Stimulated activated memory B cell treated with anti-CD40 and anti-IgM and Interleukin-4, amounts not matched to agents 10 μg/mL and 1 μg/mL and 100 μg/mL, for 72 hours (primary cell): ENCODE data around the gene NOP53.
"Not testable (repeated sequence)": the region's sequence is repeated elsewhere in the genome, so short reads cannot be mapped to it uniquely, and the experiment has no call there.

Experiments used
- ATAC-seq: fragments of 150-1000 bp; cut with Tn5 transposase; 2 replicates; pipeline ENCODE4 v1.10.0; 2021
- H3K27ac Mint-ChIP-seq: one replicate; pipeline ENCODE4 v1.8.0; 2022; ENCODE audit warnings: mild to moderate bottlenecking, mixed read lengths
- H3K27me3 Mint-ChIP-seq: one replicate; pipeline ENCODE4 v1.8.0; 2022; ENCODE audit warnings: mixed read lengths
- H3K36me3 Mint-ChIP-seq: one replicate; pipeline ENCODE4 v1.8.0; 2022; ENCODE audit warnings: mixed read lengths
- H3K4me1 Mint-ChIP-seq: one replicate; pipeline ENCODE4 v1.8.0; 2022; ENCODE audit warnings: mixed read lengths
- H3K4me3 Mint-ChIP-seq: one replicate; pipeline ENCODE4 v1.8.0; 2022; ENCODE audit warnings: mild to moderate bottlenecking, moderate library complexity, mixed read lengths
- H3K9me3 Mint-ChIP-seq: one replicate; pipeline ENCODE4 v1.8.0; 2022; ENCODE audit warnings: mixed read lengths

NOP53 gene

GRCh38 chr19:47713046-47714021, 32.0 kb upstream of the NOP53 start, which contains the start of gene EHD2:
TSS of gene EHD2 (plus strand) at chr19:47713422. CDS start at chr19:47716613, 3,191 bp downstream.
- H3K36me3 Mint-ChIP-seq: peaks cover 6% of the 10 kb centered on the region
- peak; percentile 45 for ATAC-seq

GRCh38 chr19:47714339-47714738, 31.0 kb upstream of the NOP53 start:
- Mint-ChIP-seq H3K4me3 (no peak overlapping the region), H3K27ac (no peak overlapping the region), H3K9me3 (peaks cover 7% of the 10 kb centered on the region), H3K4me1 (no peaks in the 10 kb centered on the region), H3K27me3 (peaks cover 74% of the 10 kb centered on the region), H3K36me3 (peaks cover 6% of the 10 kb centered on the region)
- no peak for ATAC-seq

More at GRCh38 chr19:47713046-47714021, 32.0 kb upstream of the NOP53 start, which contains the start of gene EHD2:
- no peaks in the 10 kb centered on the region for H3K4me1 Mint-ChIP-seq
- peaks cover 7% of the 10 kb centered on the region for H3K9me3 Mint-ChIP-seq
- no peak within 1 kb of the TSS for H3K4me3 Mint-ChIP-seq
- no peak within 1 kb of the TSS for H3K27ac Mint-ChIP-seq
- H3K27me3 Mint-ChIP-seq: peaks cover 66% of the 10 kb centered on the region

- H3K27ac Mint-ChIP-seq, H3K36me3 Mint-ChIP-seq, H3K4me3 Mint-ChIP-seq, ATAC-seq, H3K9me3 Mint-ChIP-seq, H3K4me1 Mint-ChIP-seq: not testable (repeated sequence)
- H3K27me3 Mint-ChIP-seq: peaks cover 77% of the 10 kb centered on the region
Measured at GRCh38 chr19:47714855-47715254, 30.5 kb upstream of the NOP53 start.

GRCh38 chr19:47716270-47716937, 28.9 kb upstream of the NOP53 start:
- Mint-ChIP-seq H3K27ac (no peak overlapping the region), H3K27me3 (peaks cover 87% of the 10 kb centered on the region), H3K4me1 (no peaks in the 10 kb centered on the region), H3K9me3 (peaks cover 7% of the 10 kb centered on the region), H3K36me3 (peaks cover 6% of the 10 kb centered on the region), H3K4me3 (no peak overlapping the region)
- no peak for ATAC-seq

GRCh38 chr19:47718415-47719046, 26.8 kb upstream of the NOP53 start:
- peaks cover 78% of the 10 kb centered on the region for H3K27me3 Mint-ChIP-seq
- ATAC-seq, H3K9me3 Mint-ChIP-seq, H3K36me3 Mint-ChIP-seq, H3K4me3 Mint-ChIP-seq, H3K27ac Mint-ChIP-seq, H3K4me1 Mint-ChIP-seq: not testable (repeated sequence)

GRCh38 chr19:47719047-47719859, 26.1 kb upstream of the NOP53 start:
- no peak overlapping the region for H3K27ac Mint-ChIP-seq
- no peaks in the 10 kb centered on the region for H3K4me1 Mint-ChIP-seq
- peak; percentile 46 for ATAC-seq
- H3K9me3 Mint-ChIP-seq: peaks cover under 1% of the 10 kb centered on the region
- peaks cover 75% of the 10 kb centered on the region for H3K27me3 Mint-ChIP-seq
- H3K36me3 Mint-ChIP-seq: no peaks in the 10 kb centered on the region
- H3K4me3 Mint-ChIP-seq: no peak overlapping the region

- H3K4me1 Mint-ChIP-seq: no peaks in the 10 kb centered on the region
- H3K27ac Mint-ChIP-seq: no peak overlapping the region
- H3K36me3 Mint-ChIP-seq: no peaks in the 10 kb centered on the region
- no peak overlapping the region for H3K4me3 Mint-ChIP-seq
- no peak for ATAC-seq
- peaks cover 63% of the 10 kb centered on the region for H3K27me3 Mint-ChIP-seq
- no peaks in the 10 kb centered on the region for H3K9me3 Mint-ChIP-seq
Measured at GRCh38 chr19:47720669-47721422, 24.5 kb upstream of the NOP53 start.

- Mint-ChIP-seq H3K4me3 (no peak overlapping the region), H3K36me3 (no peaks in the 10 kb centered on the region), H3K27ac (no peak overlapping the region), H3K9me3 (no peaks in the 10 kb centered on the region), H3K4me1 (no peaks in the 10 kb centered on the region), H3K27me3 (peaks cover 58% of the 10 kb centered on the region)
- no peak for ATAC-seq
Measured at GRCh38 chr19:47723581-47723940, 21.8 kb upstream of the NOP53 start.

GRCh38 chr19:47725759-47726401, 19.5 kb upstream of the NOP53 start:
- peaks cover 3% of the 10 kb centered on the region for H3K9me3 Mint-ChIP-seq
- peaks cover 18% of the 10 kb centered on the region for H3K4me1 Mint-ChIP-seq
- no peaks in the 10 kb centered on the region for H3K36me3 Mint-ChIP-seq
- no peak overlapping the region for H3K27ac Mint-ChIP-seq
- no peak for ATAC-seq
- no peak overlapping the region for H3K4me3 Mint-ChIP-seq
- peaks cover 61% of the 10 kb centered on the region for H3K27me3 Mint-ChIP-seq

- peaks cover 62% of the 10 kb centered on the region for H3K27me3 Mint-ChIP-seq
Measured at GRCh38 chr19:47726467-47726866, 18.9 kb upstream of the NOP53 start.

GRCh38 chr19:47728295-47728694, 17.1 kb upstream of the NOP53 start:
- peaks cover 51% of the 10 kb centered on the region for H3K27me3 Mint-ChIP-seq
- not testable (repeated sequence) for H3K36me3 Mint-ChIP-seq, H3K9me3 Mint-ChIP-seq, H3K27ac Mint-ChIP-seq, ATAC-seq, H3K4me3 Mint-ChIP-seq
- peaks cover 18% of the 10 kb centered on the region for H3K4me1 Mint-ChIP-seq

More at GRCh38 chr19:47726467-47726866, 18.9 kb upstream of the NOP53 start:
- no peak overlapping the region for H3K27ac Mint-ChIP-seq
- ATAC-seq: no peak
- H3K9me3 Mint-ChIP-seq: peaks cover 4% of the 10 kb centered on the region
- no peak overlapping the region for H3K4me3 Mint-ChIP-seq
- peaks cover 18% of the 10 kb centered on the region for H3K4me1 Mint-ChIP-seq
- no peaks in the 10 kb centered on the region for H3K36me3 Mint-ChIP-seq

GRCh38 chr19:47729468-47729798, 15.9 kb upstream of the NOP53 start:
- ATAC-seq: no peak
- Mint-ChIP-seq H3K9me3 (peaks cover 4% of the 10 kb centered on the region), H3K27me3 (peaks cover 57% of the 10 kb centered on the region), H3K4me1 (peaks cover 18% of the 10 kb centered on the region), H3K4me3 (no peak overlapping the region), H3K36me3 (no peaks in the 10 kb centered on the region), H3K27ac (no peak overlapping the region)

- Mint-ChIP-seq H3K27me3 (peaks cover 59% of the 10 kb centered on the region), H3K36me3 (no peaks in the 10 kb centered on the region), H3K27ac (no peak overlapping the region), H3K4me3 (no peak overlapping the region), H3K9me3 (peaks cover 4% of the 10 kb centered on the region), H3K4me1 (peaks cover 18% of the 10 kb centered on the region)
- ATAC-seq: no peak
Measured at GRCh38 chr19:47729799-47730520, 15.4 kb upstream of the NOP53 start.
